DMS53 treated with DMSO at 0.1 percent for 48 hours (cell line): Measurements from ENCODE around the gene HCN2.

ENCODE experiments used
- DNase-seq: peaks from one replicate; lab custom pipeline; 2025; ENCODE audit not compliant: unreplicated experiment; lab: John Stamatoyannopoulos, UW

The HCN2 gene

DNA sequence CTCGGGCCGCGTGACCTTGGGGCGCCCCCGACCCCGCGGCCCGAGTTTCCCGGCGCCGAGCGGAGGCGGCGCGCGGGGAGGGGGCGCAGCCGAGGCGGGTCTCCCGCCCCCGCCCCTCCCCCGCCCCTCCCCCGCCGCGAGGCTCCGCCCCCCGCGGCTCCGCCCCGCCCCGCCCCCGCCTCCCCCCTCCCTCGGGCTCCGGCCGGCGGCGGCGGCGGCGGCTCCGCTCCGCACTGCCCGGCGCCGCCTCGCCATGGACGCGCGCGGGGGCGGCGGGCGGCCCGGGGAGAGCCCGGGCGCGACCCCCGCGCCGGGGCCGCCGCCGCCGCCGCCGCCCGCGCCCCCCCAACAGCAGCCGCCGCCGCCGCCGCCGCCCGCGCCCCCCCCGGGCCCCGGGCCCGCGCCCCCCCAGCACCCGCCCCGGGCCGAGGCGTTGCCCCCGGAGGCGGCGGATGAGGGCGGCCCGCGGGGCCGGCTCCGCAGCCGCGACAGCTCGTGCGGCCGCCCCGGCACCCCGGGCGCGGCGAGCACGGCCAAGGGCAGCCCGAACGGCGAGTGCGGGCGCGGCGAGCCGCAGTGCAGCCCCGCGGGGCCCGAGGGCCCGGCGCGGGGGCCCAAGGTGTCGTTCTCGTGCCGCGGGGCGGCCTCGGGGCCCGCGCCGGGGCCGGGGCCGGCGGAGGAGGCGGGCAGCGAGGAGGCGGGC lies at the start of gene HCN2:
TSS of gene HCN2 (plus strand) at position 189 of the 703 bp plus-strand sequence. CDS start at position 254, 65 bp downstream.
- DNase-seq, result no peak

DNA sequence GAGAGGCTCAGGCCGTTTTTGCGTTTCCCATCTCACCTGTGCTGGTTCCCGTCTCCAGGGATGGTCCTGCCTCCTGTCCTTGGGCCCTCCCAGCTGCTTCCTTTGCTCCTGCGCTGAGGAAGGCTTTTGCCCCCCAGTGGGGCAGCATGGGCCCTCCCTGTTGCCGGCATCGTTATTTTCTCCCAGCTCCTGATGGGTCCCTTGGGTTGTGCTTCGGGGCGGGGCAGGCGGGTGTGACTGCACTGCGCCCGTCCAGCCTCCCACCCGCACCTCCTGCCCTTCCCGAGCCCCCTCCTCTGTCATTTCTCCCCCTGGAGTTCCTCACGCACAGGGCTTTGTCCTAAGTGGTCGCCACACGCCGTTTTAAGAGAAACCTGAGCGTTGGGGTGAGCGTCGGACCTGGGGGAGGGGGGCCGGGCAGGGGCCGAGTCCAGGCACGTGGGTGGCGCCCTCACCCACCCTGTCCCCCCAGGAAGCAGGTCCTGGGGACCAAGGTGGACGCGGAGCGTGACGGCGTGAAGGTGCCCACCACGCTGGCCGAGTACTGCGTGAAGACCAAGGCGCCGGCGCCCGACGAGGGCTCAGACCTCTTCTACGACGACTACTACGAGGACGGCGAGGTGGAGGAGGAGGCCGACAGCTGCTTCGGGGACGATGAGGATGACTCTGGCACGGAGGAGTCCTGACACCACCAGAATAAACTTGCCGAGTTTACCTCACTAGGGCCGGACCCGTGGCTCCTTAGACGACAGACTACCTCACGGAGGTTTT lies 48.6 kb upstream of the HCN2 start:
- DNase-seq, result no peak

DNA sequence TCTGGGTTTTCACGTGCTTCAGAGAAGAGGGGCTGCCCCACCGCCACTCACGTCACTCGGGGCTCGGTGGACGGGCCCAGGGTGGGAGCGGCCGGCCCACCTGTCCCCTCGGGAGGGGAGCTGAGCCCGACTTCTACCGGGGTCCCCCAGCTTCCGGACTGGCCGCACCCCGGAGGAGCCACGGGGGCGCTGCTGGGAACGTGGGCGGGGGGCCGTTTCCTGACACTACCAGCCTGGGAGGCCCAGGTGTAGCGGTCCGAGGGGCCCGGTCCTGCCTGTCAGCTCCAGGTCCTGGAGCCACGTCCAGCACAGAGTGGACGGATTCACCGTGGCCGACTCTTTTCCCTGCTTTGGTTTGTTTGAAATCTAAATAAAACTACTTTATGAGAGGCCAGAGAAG lies 48.0 kb upstream of the HCN2 start:
- DNase-seq, result no peak

DNA sequence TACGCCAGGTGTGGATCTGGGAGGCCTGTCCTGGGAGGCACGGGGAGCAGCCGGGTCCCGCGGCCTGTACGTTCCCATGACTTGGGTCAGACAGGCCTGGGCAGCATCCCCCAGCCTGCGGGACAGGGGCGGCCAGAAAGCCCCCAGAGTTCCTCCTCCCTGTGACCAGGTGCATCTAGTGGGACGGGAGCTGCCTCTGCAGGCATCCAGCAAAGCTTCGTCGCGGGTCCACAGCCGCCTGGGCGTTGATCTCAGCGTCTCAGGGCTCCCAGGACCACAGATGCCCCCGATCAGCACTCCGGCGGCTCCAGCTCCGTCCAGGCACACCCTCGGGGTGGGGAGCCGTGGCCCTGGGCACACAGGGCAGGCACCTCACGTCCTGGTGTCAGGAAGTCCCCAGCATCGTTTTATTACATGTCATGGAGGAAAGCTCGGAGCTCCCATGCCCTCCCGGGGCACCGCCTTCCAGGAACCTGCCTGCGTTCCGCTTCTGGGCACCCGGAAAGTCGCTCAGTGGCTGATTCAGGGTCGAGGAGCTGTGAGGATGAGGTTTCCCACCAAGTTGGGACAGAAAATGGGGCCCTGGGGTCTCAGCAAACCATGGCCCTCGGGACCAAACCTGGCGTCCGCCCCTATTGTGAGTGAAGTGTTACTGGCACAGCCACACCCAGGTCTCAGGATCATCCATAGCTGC lies 47.4 kb upstream of the HCN2 start:
- no peak for DNase-seq

DNA sequence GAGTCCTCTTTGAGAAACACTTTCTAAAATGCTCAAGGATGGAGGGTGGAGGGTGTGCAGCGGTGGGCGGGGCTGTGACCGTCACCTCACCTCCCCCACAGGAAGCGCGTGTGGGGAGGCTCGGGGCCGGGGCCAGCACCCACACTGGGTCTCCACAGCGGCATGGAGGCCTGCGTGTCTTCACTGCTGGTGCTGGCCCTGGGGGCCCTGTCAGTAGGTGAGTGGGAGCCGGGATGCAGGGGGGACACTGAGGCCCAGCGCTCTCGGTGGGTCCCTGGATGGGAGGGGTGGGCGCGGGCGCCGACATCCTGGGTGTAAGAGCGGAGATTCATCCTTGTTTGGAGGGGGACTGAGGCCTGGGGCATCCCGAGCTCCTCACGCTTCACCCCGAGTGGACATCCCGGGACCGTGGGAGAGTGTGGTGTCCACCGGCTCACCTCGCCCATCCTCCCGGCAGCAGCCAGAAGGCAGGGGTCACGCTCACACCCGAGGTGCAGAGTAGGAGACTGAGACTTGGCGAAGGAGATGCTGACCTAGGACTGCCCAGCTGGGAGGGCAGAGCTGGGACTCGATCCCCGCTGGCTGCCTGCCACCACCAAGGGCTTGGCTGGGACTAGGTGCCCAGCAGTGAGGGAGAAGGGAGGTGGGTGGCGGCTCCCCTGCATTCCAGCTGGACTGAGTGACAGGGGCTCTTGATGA lies 45.6 kb upstream of the HCN2 start, which contains the start of gene GZMM:
TSS of gene GZMM (plus strand) at position 144 of the 699 bp plus-strand sequence. CDS start at position 163, 19 bp downstream.
- no peak for DNase-seq

DNA sequence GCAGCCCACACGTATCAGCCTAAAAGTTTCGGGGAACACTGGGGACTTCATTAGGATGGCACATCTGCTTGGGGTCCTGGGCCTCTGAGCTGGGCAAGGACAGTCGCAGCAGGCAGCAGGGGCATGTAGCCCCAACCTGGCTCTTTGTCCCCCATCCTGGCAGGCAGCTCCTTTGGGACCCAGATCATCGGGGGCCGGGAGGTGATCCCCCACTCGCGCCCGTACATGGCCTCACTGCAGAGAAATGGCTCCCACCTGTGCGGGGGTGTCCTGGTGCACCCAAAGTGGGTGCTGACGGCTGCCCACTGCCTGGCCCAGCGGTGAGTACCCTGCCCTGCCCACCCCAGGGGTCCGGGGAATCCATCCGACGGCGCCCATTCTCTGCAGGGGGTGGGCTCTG lies 42.6 kb upstream of the HCN2 start:
- no peak for DNase-seq

DNA sequence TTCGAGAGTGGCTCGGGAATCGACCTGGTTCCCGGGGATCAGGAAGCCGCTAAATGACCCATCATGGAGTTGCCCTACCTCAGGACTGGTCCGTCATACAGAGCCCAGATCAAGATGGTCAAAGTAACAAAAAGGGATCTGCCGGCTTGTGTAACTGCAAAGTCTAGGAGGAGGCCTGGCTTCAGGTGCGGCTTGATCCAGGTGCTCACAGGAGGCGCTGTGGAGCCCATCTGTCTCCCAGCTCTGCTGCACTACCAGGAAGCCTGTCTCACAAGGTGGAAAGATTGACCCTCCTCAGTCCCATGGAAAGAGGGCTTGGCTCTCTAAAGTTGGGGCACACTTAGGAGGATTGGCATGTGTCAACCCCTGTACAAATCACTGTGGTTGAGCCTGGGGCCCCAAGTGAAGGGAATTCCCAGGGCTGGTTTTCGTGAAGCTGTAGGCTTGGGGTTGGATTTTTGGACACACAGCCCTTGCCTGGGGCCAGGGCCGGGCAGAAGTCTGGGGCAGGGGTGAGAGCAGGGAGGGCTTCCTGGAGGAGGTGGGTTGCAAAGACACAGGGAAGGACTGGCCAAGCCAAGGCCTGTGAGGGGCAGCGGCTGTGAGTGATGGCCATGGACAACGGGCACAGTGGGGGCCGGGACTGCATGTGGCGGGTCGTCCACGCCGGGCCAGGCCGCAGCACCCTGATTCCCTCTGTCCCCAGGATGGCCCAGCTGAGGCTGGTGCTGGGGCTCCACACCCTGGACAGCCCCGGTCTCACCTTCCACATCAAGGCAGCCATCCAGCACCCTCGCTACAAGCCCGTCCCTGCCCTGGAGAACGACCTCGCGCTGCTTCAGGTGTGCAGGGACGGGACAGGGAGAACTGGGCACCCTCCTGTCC lies 41.6 kb upstream of the HCN2 start:
- DNase-seq, result no peak

DNA sequence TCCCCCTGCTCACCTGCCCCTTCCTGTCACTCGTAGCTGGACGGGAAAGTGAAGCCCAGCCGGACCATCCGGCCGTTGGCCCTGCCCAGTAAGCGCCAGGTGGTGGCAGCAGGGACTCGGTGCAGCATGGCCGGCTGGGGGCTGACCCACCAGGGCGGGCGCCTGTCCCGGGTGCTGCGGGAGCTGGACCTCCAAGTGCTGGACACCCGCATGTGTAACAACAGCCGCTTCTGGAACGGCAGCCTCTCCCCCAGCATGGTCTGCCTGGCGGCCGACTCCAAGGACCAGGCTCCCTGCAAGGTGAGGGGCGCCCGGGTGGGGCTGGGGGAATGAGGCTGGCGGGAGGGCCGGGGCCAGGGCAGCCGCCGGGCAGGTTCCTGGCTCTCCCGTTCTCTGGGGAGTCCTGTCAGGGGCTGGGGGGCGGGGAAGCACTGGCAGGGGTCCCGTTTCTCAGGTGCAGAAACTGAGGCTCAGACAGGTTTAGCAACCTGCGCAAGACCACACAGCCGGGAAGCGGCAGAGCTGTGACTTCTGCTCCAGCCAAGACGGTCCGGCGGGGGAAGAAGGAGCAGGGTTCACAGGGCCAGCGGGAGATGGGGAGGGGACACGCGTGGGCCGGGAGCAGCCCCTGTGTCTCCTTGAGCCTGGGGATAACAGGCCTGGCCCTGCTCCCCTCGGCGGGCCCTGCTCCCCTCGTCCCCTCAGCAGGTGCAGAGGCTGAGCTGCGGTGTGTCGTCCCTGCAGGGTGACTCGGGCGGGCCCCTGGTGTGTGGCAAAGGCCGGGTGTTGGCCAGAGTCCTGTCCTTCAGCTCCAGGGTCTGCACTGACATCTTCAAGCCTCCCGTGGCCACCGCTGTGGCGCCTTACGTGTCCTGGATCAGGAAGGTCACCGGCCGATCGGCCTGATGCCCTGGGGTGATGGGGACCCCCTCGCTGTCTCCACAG lies 40.5 kb upstream of the HCN2 start:
- DNase-seq, result no peak

DNA sequence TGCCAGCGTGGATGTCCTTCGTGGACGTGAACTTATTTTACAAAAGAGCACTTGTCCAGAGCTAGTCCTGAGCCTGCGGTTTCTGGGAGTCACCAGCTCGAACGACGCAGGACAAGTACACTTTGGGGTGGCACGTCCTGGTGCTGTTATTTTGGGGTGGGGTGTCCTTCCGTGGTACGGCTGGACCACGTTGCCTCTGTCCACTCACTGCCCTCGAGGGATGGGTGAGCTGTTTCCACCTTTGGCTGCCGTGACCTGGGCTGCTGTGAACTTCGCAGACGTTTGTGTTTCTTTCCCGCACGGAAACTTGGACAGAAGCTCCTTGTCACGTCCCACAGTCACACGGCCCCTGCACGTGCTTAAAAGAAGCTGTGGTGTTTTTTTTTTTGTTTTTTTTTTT lies 34.9 kb upstream of the HCN2 start:
- DNase-seq, result no peak

DNA sequence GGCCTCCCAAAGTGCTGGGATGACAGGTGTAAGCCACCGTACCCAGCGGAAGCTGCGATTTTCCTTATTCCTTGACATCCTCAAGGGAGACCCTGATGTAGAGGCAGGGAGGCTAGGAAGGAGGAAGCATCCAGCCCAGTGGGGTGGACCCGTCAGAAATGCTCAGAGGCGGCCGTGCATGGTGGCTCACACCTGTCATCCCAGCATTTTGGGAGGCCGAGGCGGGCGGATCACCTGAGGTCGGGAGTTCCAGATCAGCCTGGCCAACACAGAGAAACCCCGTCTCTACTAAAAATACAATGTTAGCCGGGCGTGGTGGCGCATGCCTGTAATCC lies 34.2 kb upstream of the HCN2 start:
- DNase-seq, result no peak

DNA sequence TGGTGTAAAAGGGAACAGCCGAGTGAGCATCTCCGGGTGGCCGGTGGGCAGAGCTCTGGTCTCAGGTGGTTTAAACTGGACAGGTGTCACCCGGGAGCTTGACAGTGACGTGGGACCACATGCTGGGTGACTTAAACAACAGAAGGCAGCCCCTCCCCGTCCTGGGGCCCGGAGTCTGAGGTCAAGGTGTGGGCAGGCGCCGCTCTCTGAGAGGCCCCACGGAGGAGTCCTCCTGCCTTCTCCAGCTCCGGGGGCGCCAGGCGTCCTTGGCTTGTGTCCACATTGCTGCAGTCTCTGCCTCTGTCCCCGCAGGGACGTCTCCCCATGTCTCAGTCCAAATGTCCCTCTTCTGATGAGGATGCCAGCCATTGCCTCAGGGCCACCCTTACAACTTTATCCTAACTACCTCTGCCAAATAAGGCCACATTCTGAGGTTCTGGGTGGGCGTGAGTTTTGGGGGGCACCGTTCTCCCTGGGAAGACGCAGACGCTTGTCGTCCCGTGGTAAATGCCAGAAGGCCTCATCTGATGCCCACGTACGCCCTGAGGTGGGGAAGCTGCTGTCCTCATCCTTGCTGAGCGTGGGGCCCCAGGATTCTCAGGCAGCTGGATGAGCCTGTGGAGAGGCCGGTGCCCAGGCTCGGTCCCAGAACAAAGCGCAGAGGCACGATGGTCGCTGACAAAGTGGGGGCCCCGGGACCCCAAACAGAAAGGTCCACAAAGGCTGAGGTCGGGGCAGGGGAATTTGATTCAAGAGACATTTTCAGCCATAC lies 32.9 kb upstream of the HCN2 start:
- DNase-seq, result no peak

DNA sequence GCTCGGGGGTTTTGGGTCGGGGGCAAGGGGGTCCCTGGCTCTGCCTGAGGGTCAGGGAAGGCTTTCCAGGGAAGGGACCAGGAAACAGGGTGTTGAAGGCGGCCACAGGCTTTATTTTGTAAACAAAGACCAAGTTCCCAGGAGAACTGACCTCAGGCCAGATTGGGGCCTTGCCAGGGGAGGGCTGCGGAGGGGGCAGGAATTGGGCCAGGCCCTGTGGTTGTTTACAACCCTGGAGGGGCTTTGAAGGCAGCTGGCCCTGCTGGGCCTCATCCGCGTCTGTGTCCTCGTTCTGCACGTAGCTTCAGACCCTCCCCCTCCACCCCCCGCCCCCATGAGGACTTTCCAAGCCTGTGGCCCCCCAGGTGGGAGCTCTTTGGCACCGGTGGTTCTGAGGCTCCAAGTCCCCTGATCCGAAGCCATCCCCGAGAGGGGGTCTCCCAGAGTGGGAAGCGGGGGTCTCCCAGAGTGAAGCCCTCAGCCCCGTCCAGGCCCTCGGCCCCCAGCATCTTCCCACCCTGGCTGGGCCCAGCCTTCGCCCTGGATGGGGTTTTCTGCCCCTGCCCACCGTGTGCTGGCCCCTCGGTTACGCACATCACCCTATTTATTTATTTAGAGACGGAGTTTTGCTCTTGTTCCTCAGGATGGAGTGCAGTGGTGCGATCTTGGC lies 30.8 kb upstream of the HCN2 start:
- DNase-seq, result no peak

DNA sequence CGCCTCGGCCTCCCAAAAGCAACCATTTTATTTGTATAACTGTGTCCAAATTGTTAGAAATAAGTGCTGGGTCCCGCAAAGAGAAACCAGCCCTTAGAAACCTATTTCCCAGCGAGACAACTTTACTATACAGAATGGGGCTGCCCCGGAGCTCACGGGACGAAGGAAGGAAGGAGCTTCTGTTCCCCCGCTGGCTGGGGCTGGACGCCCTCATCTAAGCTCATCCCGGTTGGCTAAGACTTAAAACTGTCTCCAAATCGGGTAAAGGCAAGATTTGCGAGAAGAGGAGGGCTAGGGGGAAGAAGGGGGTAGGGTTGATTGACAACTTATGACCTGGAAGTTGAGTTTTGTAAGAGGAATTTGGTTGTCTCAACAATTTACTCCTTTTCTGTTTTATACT lies 29.6 kb upstream of the HCN2 start:
- DNase-seq, result no peak

DNA sequence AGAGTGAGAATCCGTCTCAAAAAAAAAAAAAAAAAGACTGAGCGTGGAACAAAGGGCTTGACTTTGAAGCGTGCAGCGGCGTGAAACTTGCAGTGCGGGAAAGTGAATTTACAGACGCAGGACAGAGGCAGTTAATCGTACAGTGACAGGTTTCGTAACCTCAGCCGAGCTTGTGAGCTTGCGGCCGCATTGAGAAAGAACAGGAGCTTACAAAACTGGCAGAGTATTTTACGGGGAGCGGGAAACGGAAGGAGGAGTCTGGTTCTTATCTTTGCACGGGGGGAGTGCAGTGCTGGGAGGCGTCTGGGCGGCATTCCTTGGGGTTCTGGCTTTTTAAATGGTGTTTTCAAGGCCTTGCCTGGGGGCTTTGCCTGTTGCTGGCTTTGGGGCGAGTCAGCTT lies 23.3 kb upstream of the HCN2 start:
- DNase-seq, result no peak

DNA sequence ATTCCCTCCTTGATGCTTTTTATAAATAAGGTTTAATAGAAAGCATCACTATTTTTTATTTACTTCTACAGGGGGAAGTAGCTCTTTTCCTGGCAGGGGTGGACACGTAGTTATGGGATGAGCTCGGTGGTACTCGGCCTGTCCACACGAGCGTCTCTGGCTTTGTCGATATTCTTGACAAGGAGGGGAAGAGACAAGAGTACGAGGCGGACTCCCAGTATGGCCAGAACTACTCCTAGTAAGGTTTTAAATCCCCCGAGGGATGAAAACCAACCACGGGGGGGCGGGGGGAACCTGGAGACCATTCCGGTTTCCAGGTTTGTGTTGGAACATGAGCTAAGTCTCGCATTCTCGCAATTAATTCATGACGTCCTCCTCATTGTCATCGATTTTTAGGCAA lies 22.8 kb upstream of the HCN2 start:
- DNase-seq, result no peak

DNA sequence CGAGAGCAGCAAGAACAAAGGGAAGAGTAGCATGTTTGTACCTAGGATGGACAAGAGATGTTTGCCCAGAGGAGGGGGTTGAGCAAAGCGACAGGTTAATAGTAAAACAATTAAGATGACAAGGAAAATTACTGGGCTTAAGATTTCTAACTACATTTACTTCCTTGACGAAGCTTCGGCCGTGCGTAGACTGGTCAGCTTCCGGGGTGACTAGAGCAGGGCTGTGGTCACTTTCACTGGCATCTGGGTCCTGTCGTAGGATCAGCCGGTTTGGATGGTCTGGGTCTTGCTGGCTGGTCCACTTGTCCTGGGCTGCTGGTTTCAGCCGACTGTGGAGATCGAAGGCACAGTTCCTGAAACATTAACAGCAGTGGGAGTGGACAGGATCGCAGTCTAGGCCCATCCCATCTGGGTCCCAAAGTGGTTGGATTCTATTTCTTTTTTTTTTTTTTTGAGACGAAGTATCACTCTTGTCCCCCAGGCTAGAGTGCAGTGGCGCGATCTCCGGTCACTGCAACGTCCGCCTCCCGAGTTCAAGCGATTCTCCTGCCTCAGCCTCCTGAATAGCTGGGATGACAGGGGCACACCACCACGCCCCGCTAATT lies 22.3 kb upstream of the HCN2 start:
- no peak for DNase-seq

DNA sequence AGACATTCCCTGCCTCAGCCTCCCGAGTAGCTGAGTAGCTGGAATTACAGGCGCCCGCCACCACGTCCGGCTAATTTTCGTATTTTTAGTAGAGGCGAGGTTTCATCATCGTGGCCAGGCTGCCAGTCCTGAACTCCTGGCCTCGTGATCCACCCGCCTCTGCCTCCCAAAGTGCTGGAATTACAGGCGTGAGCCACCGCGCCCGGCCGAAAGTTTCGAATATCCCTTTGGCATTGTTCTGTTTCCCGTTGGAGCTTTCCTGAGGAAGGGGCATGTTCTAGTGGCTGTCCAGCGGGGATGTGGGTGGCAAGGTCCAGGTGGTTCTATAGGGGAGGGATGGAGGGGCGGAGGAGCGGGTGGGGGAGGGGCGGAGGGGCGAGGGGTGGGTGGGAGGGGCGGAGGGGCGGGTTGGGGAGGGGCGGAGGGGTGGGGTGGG lies 19.4 kb upstream of the HCN2 start:
- DNase-seq, result no peak
